Anterior cingulate cortex (tissue), 58 donors: ENCODE measurements around the gene SMIM5.
"Not testable (repeated sequence)": the region's sequence is repeated elsewhere in the genome, so short reads cannot be mapped to it uniquely, and the experiment has no call there.

Experiments
- DNase-seq, 58 donors: peaks; one replicate each; lab custom pipeline; 2025; lab: John Stamatoyannopoulos, UW

Gene SMIM5, protein sequence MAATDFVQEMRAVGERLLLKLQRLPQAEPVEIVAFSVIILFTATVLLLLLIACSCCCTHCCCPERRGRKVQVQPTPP

GRCh38 chr17:75632863-75633485, at the start of gene SMIM5:
TSS of gene SMIM5 (plus strand) at chr17:75633434. CDS start at chr17:75640202, 6,768 bp downstream.
- DNase-seq = peak in 57 of 58 donors; percentile 51 to 99 (median 92)

- DNase-seq = no peak
Observed at GRCh38 chr17:75584849-75585175, 48.4 kb upstream of the SMIM5 start.

GRCh38 chr17:75587675-75588595, 45.3 kb upstream of the SMIM5 start, which contains the start of gene MYO15B:
TSS of gene MYO15B (plus strand) at chr17:75587800. CDS start at chr17:75588058, 258 bp downstream.
- peak in 35 of 58 donors; percentile 13 to 67 (median 39) for DNase-seq

DNA sequence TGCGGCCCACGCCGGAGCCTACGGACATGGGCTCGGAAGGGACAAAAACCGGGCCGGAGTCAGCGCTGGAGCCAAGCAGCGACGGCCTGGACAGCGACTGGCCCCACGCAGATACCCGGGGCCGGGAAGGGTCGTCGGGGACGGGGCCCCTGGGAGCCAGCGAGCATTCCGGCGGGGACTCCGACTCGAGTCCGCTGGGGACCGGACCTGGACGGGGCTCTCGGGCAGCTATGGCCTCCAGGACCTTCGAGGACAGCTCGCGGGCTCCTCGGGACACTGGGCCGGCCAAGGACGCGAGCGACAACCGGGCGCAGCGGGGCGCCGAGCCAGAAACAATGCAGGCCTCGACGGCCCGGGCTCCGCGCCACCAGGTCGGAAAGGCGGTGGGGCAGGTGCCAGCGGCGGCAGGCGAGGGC, 44.6 kb upstream of the SMIM5 start:
- DNase-seq = peak in 14 of 58 donors; percentile 23 to 76 (median 54)

- peak in 56 of 58 donors; percentile 12 to 93 (median 84) for DNase-seq
Observed at GRCh38 chr17:75589012-75589918, 44.0 kb upstream of the SMIM5 start.

DNA sequence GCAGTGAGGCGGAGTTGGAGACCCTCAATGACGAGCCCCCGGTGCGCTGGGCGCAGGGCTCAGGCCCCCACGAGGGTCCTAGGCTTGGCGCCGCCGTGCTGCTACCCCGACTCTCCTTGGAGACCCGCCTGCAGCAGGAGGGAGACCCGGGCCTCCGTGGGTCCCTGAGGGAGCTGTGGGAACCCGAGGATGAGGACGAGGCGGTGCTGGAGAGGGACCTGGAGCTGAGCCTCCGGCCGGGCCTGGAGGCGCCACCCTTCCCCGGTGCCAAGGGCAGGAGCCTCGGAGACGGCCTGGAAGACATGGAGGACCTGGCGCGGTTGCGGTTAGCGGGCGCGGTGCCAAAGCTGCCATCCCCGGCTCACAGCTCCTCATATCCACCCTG, 43.3 kb upstream of the SMIM5 start:
- peak in 5 of 58 donors; percentile 7 to 42 (median 29) for DNase-seq

DNA sequence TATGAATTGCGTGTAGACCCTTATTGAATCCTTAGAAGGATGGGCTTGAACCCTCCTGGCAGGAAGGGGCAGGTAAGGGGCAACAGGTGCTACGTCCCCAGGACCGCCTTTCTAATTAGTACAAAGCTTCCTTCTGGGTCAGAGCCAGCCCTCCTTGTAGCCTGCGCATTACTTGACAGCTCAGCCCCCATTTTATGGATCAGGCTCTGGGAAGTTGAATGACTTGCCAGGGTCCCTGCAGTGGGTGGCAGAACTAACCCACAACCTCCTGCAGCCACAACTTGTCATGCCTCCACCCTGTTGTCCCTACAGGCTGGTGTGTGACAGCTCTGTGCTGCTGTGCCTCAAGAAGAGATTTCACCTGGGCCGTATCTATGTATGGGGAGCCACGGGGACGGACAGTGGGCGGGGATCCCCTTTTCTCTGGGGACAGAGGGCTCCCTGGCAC, 42.9 kb upstream of the SMIM5 start:
- DNase-seq = no peak

DNA sequence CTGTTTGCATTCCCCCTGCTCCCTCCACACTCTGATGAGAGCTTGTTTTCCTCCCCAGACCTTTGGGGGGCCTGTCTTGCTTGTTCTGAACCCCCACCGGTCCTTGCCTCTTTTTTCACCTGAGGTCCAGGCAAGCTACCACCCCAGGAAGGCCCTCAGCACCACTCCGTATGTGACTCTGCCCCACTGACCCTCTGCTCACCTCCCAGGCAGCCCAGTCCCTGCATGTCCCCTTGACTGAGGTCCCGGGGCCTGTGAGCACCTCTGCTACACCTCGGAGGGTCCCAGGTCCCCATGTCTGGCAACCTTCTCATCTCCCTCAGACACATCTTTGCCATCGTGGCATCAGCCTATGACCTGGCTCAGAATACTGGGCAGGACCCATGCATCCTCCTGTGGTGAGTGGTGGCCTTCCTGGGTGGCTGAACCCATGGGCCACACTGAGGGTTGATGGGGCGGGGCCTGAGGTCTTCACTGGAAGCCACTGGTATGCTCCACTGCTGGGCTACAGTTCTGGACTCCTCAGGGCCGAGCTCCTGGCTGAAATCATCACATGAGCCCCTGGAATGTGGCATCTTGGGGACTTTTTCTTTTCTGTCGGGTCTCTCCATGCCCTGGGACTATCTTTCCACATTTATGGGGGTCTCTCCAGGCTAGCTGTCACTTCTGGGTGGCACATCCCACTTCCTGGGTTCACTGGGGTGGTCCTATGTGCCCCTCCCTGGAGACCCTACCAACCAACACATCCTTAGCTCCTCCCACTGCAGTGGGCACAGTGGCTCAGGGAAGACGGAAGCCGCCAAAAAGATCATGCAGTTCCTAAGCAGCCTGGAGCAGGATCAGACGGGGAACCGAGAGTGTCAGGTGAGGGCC, 42.1 kb upstream of the SMIM5 start:
- no peak for DNase-seq

GRCh38 chr17:75591722-75592302, 41.4 kb upstream of the SMIM5 start:
- no peak for DNase-seq

DNA sequence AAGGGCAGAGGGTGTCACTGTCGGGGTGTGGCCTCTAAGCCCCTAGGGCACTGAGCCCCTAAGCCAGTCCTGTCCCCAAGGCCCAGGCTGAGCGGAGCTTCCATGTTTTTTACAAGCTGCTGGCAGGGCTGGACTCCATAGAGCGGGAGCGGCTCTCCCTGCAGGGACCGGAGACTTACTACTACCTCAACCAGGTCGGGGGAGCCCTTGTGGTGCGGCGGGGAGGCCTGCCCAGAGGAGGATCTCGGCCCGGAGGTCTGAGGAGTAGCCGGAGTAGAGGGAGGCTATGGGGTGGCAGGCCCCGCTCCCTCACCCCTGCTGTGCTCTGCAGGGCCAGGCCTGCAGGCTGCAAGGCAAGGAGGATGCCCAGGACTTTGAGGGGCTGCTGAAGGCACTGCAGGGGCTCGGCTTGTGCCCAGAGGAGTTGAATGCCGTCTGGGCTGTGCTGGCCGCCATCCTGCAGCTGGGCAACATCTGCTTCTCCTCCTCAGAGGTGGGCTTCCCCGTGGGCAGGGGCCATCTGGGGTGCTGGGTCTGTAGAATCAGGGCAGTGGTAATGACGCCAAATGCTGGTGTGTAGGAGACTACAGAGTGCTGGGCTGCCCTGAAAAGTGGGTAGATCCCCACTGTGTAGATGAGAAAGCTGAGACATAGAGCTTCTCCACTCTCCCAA, 40.8 kb upstream of the SMIM5 start:
- no peak for DNase-seq

GRCh38 chr17:75593430-75593829, 39.8 kb upstream of the SMIM5 start:
- DNase-seq = not testable (repeated sequence)

DNA sequence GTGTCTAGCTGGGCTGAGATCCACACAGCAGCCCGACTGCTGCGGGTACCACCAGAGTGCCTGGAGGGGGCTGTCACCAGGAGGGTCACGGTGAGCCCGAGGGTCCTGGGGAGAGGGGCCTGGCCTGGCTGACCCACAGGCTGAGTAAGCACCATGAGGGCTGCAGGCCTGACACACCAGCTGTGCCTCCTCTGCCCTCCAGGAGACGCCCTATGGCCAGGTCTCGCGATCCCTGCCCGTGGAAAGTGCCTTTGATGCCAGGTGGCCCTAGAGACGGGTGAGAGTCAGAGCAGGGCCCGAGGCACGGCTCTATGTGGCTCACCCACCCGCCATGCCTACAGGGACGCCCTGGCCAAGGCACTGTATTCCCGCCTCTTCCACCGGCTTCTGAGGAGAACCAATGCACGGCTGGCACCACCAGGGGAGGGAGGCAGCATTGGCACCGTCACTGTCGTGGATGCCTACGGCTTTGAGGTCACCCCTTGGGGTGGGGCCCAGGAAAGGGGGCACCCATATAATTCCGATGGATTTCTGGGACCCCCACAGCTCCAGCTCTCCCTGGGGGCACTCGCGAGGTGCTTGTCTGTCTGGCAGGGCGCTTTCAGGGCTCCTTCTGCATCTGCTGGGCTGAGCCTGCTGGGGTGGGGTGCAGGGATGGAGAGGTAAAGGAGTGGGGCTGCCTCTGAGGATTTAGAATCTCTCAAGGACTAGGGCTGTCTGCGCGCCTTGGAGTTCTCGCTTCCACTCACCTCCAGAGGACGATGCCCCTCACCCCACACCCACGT, 38.5 kb upstream of the SMIM5 start:
- DNase-seq = no peak

GRCh38 chr17:75595284-75595919, 37.8 kb upstream of the SMIM5 start:
- no peak for DNase-seq

GRCh38 chr17:75595920-75596313, 37.3 kb upstream of the SMIM5 start:
- no peak for DNase-seq

- DNase-seq = no peak
Observed at GRCh38 chr17:75596320-75597087, 36.7 kb upstream of the SMIM5 start.
